IMR-90 (cell line): ENCODE measurements around the gene STYK1. TPM values are rescaled to one million over a fixed set of nuclear protein-coding genes. Genes with fewer than 3 reads are reported as not detected.

Experiments used
- ATAC-seq: fragments of 200-7000 bp; cut with Tn5 transposase; 2 replicates; pipeline ENCODE4 v1.9.1; 2020; ENCODE audit warnings: low read depth, mild to moderate bottlenecking, moderate library complexity
- BruUV-seq: library from RNA; stranded (reverse); fragments of 400-500 nt; replicated peaks from 2 replicates; lab custom pipeline; 2021; lab: Mats Ljungman, UMichigan
- CTCF ChIA-PET: fragments of 300-600 bp; formaldehyde crosslinking; extraction: SDS; loops from one replicate; lab custom pipeline; 2021; ENCODE audit warnings: antibody characterized with exemption; lab: Yijun Ruan, JAX
- POLR2A ChIA-PET: fragments of 300-600 bp; sonication (Branson Sonifier 250); formaldehyde crosslinking; loops from one replicate; lab custom pipeline; 2022; ENCODE audit warnings: antibody characterized with exemption; ENCODE audit not compliant: unreplicated experiment; lab: Charles Lee
- DNase-seq: peaks from one replicate; pipeline ENCODE4 v3.0.0; 2013
- H2AFZ ChIP-seq: replicated peaks from 2 replicates; pipeline ENCODE3; 2013; ENCODE audit warnings: low read length, mild to moderate bottlenecking; ENCODE audit not compliant: poor library complexity
- H2AK5ac ChIP-seq: 2 replicates; pipeline ENCODE4 v1.6.1; 2013; ENCODE audit warnings: low read depth, low read length, inconsistent platforms
- H2AK9ac ChIP-seq: replicated peaks from 2 replicates; pipeline ENCODE3; 2013; ENCODE audit warnings: mild to moderate bottlenecking, low read depth, low read length, moderate library complexity; ENCODE audit not compliant: poor library complexity
- H2BK120ac ChIP-seq: 2 replicates; pipeline ENCODE4 v1.6.1; 2013; ENCODE audit warnings: low read depth, low read length, inconsistent platforms
- H2BK15ac ChIP-seq: 3 replicates; pipeline ENCODE4 v1.6.1; 2013; ENCODE audit warnings: low read depth, low read length, inconsistent platforms
- H2BK20ac ChIP-seq: 2 replicates; pipeline ENCODE4 v1.6.1; 2013; ENCODE audit warnings: low read depth, mild to moderate bottlenecking, inconsistent platforms, low read length, moderate library complexity
- H2BK5ac ChIP-seq: 2 replicates; pipeline ENCODE4 v1.6.1; 2013; ENCODE audit warnings: mild to moderate bottlenecking, low read depth, low read length, inconsistent platforms; ENCODE audit not compliant: poor library complexity, severe bottlenecking
- H3K14ac ChIP-seq: replicated peaks from 2 replicates; pipeline ENCODE4 v1.6.1; 2013; ENCODE audit warnings: low read depth, low read length, inconsistent platforms
- H3K18ac ChIP-seq: 2 replicates; pipeline ENCODE4 v1.6.1; 2013; ENCODE audit warnings: low read depth, low read length, control low read depth
- H3K23ac ChIP-seq: 2 replicates; pipeline ENCODE4 v1.6.1; 2013; ENCODE audit warnings: low read depth, low read length, inconsistent platforms
- H3K27ac ChIP-seq: 2 replicates; pipeline ENCODE4 v1.5.1; 2013; ENCODE audit warnings: mild to moderate bottlenecking, control low read depth, low read length; ENCODE audit not compliant: insufficient read depth
- H3K27me3 ChIP-seq: 2 replicates; pipeline ENCODE4 v1.6.1; 2013; ENCODE audit warnings: low read length; ENCODE audit not compliant: control insufficient read depth, insufficient read depth
- H3K36me3 ChIP-seq: 2 replicates; pipeline ENCODE4 v1.6.1; 2013; ENCODE audit warnings: low read length, mixed read lengths; ENCODE audit not compliant: control insufficient read depth, insufficient read depth
- H3K4ac ChIP-seq: 2 replicates; pipeline ENCODE4 v1.6.1; 2013; ENCODE audit warnings: low read depth, low read length, inconsistent platforms
- H3K4me1 ChIP-seq: 2 replicates; pipeline ENCODE4 v1.6.1; 2013; ENCODE audit warnings: low read length, mixed read lengths; ENCODE audit not compliant: control insufficient read depth, insufficient read depth
- H3K4me2 ChIP-seq: 2 replicates; pipeline ENCODE4 v1.6.1; 2013; ENCODE audit warnings: low read depth, mild to moderate bottlenecking, control low read depth, low read length, moderate library complexity
- H3K4me3 ChIP-seq: 2 replicates; pipeline ENCODE4 v1.5.1; 2013; ENCODE audit warnings: low read depth, mild to moderate bottlenecking, control low read depth, low read length, moderate library complexity; ENCODE audit not compliant: insufficient read depth
- H3K56ac ChIP-seq: 2 replicates; pipeline ENCODE4 v1.6.1; 2013; ENCODE audit warnings: low read length, inconsistent platforms; ENCODE audit not compliant: insufficient read depth; ENCODE audit errors: extremely low read depth
- H3K79me1 ChIP-seq, 2 experiments: 2 replicates each; pipeline ENCODE4 v1.6.1; 2013; ENCODE audit warnings: low read length in 2 of 2, inconsistent platforms in 1 of 2, low read depth in 1 of 2
- H3K9ac ChIP-seq: 2 replicates; pipeline ENCODE4 v1.6.1; 2013; ENCODE audit warnings: low read depth, low read length, control low read depth
- H3K9me1 ChIP-seq: 2 replicates; pipeline ENCODE4 v1.6.1; 2013; ENCODE audit warnings: low read length, inconsistent platforms; ENCODE audit not compliant: insufficient read depth
- H3K9me3 ChIP-seq: 2 replicates; pipeline ENCODE4 v1.6.1; 2013; ENCODE audit warnings: low read length; ENCODE audit not compliant: control insufficient read depth, insufficient read depth
- H4K20me1 ChIP-seq: 2 replicates; pipeline ENCODE4 v1.6.1; 2013; ENCODE audit warnings: low read length, inconsistent platforms; ENCODE audit not compliant: insufficient read depth
- H4K5ac ChIP-seq: 2 replicates; pipeline ENCODE4 v1.6.1; 2013; ENCODE audit warnings: mild to moderate bottlenecking, low read depth, low read length, control low read depth
- H4K8ac ChIP-seq, 2 experiments: 2 replicates each; pipeline ENCODE4 v1.6.1; 2013; ENCODE audit warnings: low read depth in 2 of 2, low read length in 2 of 2, control low read depth in 1 of 2, inconsistent platforms in 1 of 2
- H4K91ac ChIP-seq: 2 replicates; pipeline ENCODE4 v1.6.1; 2013; ENCODE audit warnings: low read depth, low read length, inconsistent platforms; ENCODE audit not compliant: insufficient read depth
- CHD1 ChIP-seq: IDR thresholded peaks from 2 replicates; pipeline ENCODE4 v1.6.1; 2012; ENCODE audit warnings: low read depth, low read length, improper control_type of control experiment
- POLR2A ChIP-seq: IDR thresholded peaks from 2 replicates; pipeline ENCODE4 v1.6.1; 2012; ENCODE audit warnings: mild to moderate bottlenecking, low read depth, low read length
- RAD21 ChIP-seq: IDR thresholded peaks from 2 replicates; pipeline ENCODE4 v1.6.1; 2012; ENCODE audit warnings: low read length, improper control_type of control experiment
- WGBS, 2 experiments: methylation state at CpG; one replicate each; pipeline versions ENCODE4 v1.1.5 to v1.1.7; 2013; ENCODE audit warnings: missing lambda C conversion rate in 2 of 2; ENCODE audit not compliant: insufficient read length in 1 of 2; ENCODE audit errors: extremely low coverage in 2 of 2; 5-methylcytosine and 5-hydroxymethylcytosine counted together
- dilution Hi-C: fragments of 300-500 bp; cut with HindIII; formaldehyde crosslinking; loops from one replicate; pipeline ENCODE4 v1.14.3; 2018; ENCODE audit warnings: low sequenced_read_pairs; ENCODE audit not compliant: unreplicated experiment
- in situ Hi-C: fragments of 300-500 bp; cut with MboI; formaldehyde crosslinking; loops from 3 replicates; pipeline ENCODE4 v1.14.3; 2019; ENCODE audit warnings: low sequenced_read_pairs, inconsistent platforms, mixed read lengths
- intact Hi-C: fragments of 100-400 bp; cut with micrococcal nuclease; formaldehyde crosslinking; loops from 2 replicates; pipeline ENCODE4 v1.10.0; 2022
- polyA plus RNA-seq, 3 experiments: library from polyadenylated mRNA; depleted of rRNA; stranded (reverse); fragments of >200 nt; gene quantifications; 2 replicates each; pipeline ENCODE4 v1.2.3, GENCODE V29; 2012; ENCODE audit warnings: low replicate concordance in 1 of 3
- total RNA-seq: library from RNA; depleted of rRNA; stranded (reverse); fragments of >200 nt; gene quantifications from 2 replicates; pipeline ENCODE4 v1.2.3, GENCODE V29; 2012

Gene STYK1
- total and polyA plus RNA-seq, 2 of the 4 experiments (the other 2 are of a cell fraction): 0.36 to 0.72 TPM

DNA sequence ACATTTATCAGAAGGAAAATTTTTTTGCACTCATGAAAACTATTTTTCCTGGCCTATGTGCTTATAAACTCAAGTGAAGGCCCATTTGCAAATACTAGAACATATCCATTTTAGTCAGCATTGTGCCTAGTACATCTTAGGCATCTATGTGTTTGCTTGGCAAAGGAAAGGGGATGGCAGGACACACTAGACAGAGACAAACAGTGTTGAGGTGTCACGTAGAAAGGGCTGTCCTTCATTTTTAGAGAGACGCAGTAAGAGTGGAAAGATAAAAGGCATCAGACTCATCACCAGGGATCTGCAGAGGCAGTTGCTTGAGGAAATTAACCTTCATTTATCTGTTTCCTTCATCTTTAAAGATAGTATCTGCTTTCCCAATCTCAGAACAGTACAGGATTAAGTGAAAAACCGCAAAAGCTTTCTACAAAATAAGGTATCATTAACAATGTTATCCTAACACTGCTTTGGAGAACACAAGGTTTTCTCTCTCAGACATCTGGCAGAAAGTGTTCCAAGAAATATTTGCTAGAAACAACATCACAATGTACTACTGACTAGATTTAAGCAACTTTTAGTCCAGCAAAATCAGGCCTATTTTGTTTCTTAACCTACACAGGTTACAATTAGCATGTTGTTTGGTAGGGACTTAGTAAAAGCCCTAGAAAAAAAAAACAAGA, 47.3 kb upstream of the STYK1 start:
- Histone ChIP-seq H3K14ac (peak overlapping the region; percentile 56; the same call in 1 of the 2 replicates), H2AFZ (no peak overlapping the region), H4K91ac (no peak overlapping the region), H3K9ac (peak overlapping the region; percentile 78), H2AK5ac (peak overlapping the region; percentile 60), H3K23ac (peak overlapping the region; percentile 80), H2BK120ac (0 out of 2 replicates have a peak overlapping the region, but pooled peaks have one; percentile 2), H3K79me1 (peaks cover 4 to 37% of the 10 kb centered on the region in 2 experiments), H2AK9ac (no peak overlapping the region), H3K4me1 (peaks cover 6% of the 10 kb centered on the region), H2BK20ac (no peak overlapping the region), H4K5ac (peak overlapping the region; percentile 2), H3K27ac (peak overlapping the region; percentile 56; the same call in 1 of the 2 replicates), H4K20me1 (peaks cover 30% of the 10 kb centered on the region), H3K4me3 (peak overlapping the region; percentile 83), H3K36me3 (no peaks in the 10 kb centered on the region; the same call in 1 of the 2 replicates), H3K27me3 (no peaks in the 10 kb centered on the region), H4K8ac (peak overlapping the region in 1 of 2 experiments; percentile 6; a peak in 1 of 4 replicates), H3K18ac (peak overlapping the region; percentile 18), H3K9me3 (no peaks in the 10 kb centered on the region), H2BK15ac (peak overlapping the region; percentile 35; the same call in 1 of the 3 replicates), H2BK5ac (peak overlapping the region; percentile 77), H3K56ac (no peak overlapping the region), H3K4me2 (peak overlapping the region; percentile 91), H3K9me1 (peaks cover 6% of the 10 kb centered on the region), H3K4ac (peak overlapping the region; percentile 39; the same call in 1 of the 2 replicates)
- intact Hi-C loops: loop anchor here (1.0 kb wide), 1 partner anchor 108 kb away; the partner anchor contains the start of gene MAGOHB
- in situ Hi-C loops: no loop called here
- CTCF ChIA-PET: interaction anchor here (1.5 kb wide), 1 partner anchor 10 kb away, joined by 3 read pairs; no protein-coding TSS in a partner anchor
- POLR2A ChIA-PET: no interaction called here
- DNase-seq: no peak
- TF ChIP-seq POLR2A (no peak), RAD21 (no peak), CHD1 (peak; percentile 81; the same call in 1 of the 2 replicates)
- WGBS, 2 experiments: no CpG with 5 or more reads among the region's 3 CpGs
- BruUV-seq: TSS peak; percentile 26
- no peak for ATAC-seq
- dilution Hi-C loops: no loop called here
